HepG2 (cell line): ENCODE data around the gene CTNNA1. TPM values are rescaled to one million over a fixed set of nuclear protein-coding genes. Genes with fewer than 3 reads are reported as not detected.

Experiments
- ATAC-seq: fragments of 200-7000 bp; cut with Tn5 transposase; 3 replicates; pipeline ENCODE4 v1.9.1; 2020; ENCODE audit warnings: mild to moderate bottlenecking, moderate library complexity
- BruUV-seq: library from RNA; stranded (reverse); fragments of 400-500 nt; replicated peaks from 2 replicates; lab custom pipeline; 2021; lab: Mats Ljungman, UMichigan
- CTCF ChIA-PET: fragments of 300-600 bp; formaldehyde crosslinking; extraction: SDS; loops from one replicate; lab custom pipeline; 2021; ENCODE audit warnings: low total read pairs, inconsistent platforms, low intra/inter-chr PET ratio; lab: Yijun Ruan, JAX
- POLR2A ChIA-PET: fragments of 350-600 bp; sonication (Branson Sonifier 250); formaldehyde crosslinking; loops from one replicate; lab custom pipeline; 2020; ENCODE audit warnings: antibody characterized with exemption, inconsistent platforms; lab: Yijun Ruan, JAX
- DNase-seq: peaks from one replicate; pipeline ENCODE4 v3.0.0-alpha.2; 2015; ENCODE audit warnings: low spot score
- FAIRE-seq: peaks from 3 replicates; lab custom pipeline; 2011; peaks lifted over from hg19 to GRCh38; lab: Jason Lieb, UNC
- H2AFZ ChIP-seq: one replicate; pipeline ENCODE4 v1.6.1; 2011; ENCODE audit warnings: low read length, inconsistent platforms
- H3K27ac ChIP-seq: fragments of 300-600 bp; 3 replicates; pipeline ENCODE4 v1.8.0; 2011; ENCODE audit warnings: mixed run types, mild to moderate bottlenecking, mixed read lengths, low read length, inconsistent platforms; ENCODE audit not compliant: insufficient read depth; ENCODE audit errors: extremely low read length
- H3K27me3 ChIP-seq, 2 experiments: fragments of 200-600 bp in 1 of 2; 2 replicates in 1 of 2; 3 replicates in 1 of 2; pipeline versions ENCODE4 v1.6.0 to v1.8.0; 2011; ENCODE audit warnings: low read length in 2 of 2, mild to moderate bottlenecking in 2 of 2, moderate library complexity in 2 of 2, inconsistent platforms in 1 of 2; ENCODE audit not compliant: insufficient read depth in 2 of 2, control insufficient read depth in 1 of 2
- H3K36me3 ChIP-seq, 2 experiments: fragments of 200-600 bp in 1 of 2; replicated peaks in 1 of 2; 2 replicates in 1 of 2; 3 replicates in 1 of 2; pipeline versions ENCODE4 v1.5.1 to v1.8.0; 2011; ENCODE audit warnings: low read length in 2 of 2, inconsistent platforms in 1 of 2; ENCODE audit not compliant: insufficient read depth in 2 of 2, control insufficient read depth in 1 of 2
- H3K4me1 ChIP-seq: 2 replicates; pipeline ENCODE4 v1.5.1; 2012; ENCODE audit warnings: low read length, inconsistent platforms; ENCODE audit not compliant: insufficient read depth
- H3K4me2 ChIP-seq: 2 replicates; pipeline ENCODE4 v1.6.0; 2011; ENCODE audit warnings: low read depth, low read length, inconsistent platforms
- H3K4me3 ChIP-seq, 3 experiments: fragments of 200-600 bp in 1 of 3; sonication (generic), shearing (Covaris generic) in 1 of 3; replicated peaks in 1 of 3; 2 replicates each; pipeline ENCODE4 v1.5.1; 2011 to 2016; ENCODE audit warnings: low read length in 3 of 3, inconsistent platforms in 2 of 3, low read depth in 2 of 3, mild to moderate bottlenecking in 2 of 3, control low read depth in 1 of 3, mixed read lengths in 1 of 3; ENCODE audit not compliant: insufficient read depth in 1 of 3
- H3K79me2 ChIP-seq: one replicate; pipeline ENCODE4 v1.6.1; 2011; ENCODE audit warnings: low read length, inconsistent platforms; ENCODE audit not compliant: insufficient read depth
- H3K9ac ChIP-seq: 2 replicates; pipeline ENCODE4 v1.6.0; 2011; ENCODE audit warnings: mild to moderate bottlenecking, low read depth, low read length, inconsistent platforms; ENCODE audit not compliant: insufficient read depth
- H3K9me3 ChIP-seq: 2 replicates; pipeline ENCODE4 v1.5.1; 2012; ENCODE audit warnings: mild to moderate bottlenecking, low read length
- H4K20me1 ChIP-seq: 2 replicates; pipeline ENCODE4 v1.6.0; 2011; ENCODE audit warnings: inconsistent platforms, mild to moderate bottlenecking, low read length, moderate library complexity; ENCODE audit not compliant: insufficient read depth
- ARNTL ChIP-seq: sonication (generic); formaldehyde crosslinking; IDR thresholded peaks from 2 replicates; pipeline ENCODE4 v1.4.0; 2020; ENCODE audit warnings: mild to moderate bottlenecking, missing genetic modification reagents
- HBP1 ChIP-seq: IDR thresholded peaks from 2 replicates; pipeline ENCODE4 v1.6.1; 2016; ENCODE audit warnings: low read depth, control low read depth
- KLF11 ChIP-seq: IDR thresholded peaks from 2 replicates; pipeline ENCODE4 v1.6.1; 2016; ENCODE audit warnings: missing compliant biosample characterization
- MAX ChIP-seq: IDR thresholded peaks from 2 replicates; pipeline ENCODE4 v1.6.1; 2012; ENCODE audit warnings: inconsistent platforms
- MLX ChIP-seq: IDR thresholded peaks from 2 replicates; pipeline ENCODE4 v1.6.1; 2016
- NFE2L2 ChIP-seq: fragments of 150-350 bp; IDR thresholded peaks from 2 replicates; pipeline ENCODE4 v1.6.1; 2014; ENCODE audit warnings: low read length
- NR2F6 ChIP-seq, 2 experiments: IDR thresholded peaks; 2 replicates each; pipeline ENCODE4 v1.6.1; 2016; ENCODE audit warnings: antibody characterized with exemption in 1 of 2, mild to moderate bottlenecking in 1 of 2
- RFX1 ChIP-seq: fragments of 450-650 bp; IDR thresholded peaks from 2 replicates; pipeline ENCODE4 v1.6.1; 2017
- SMAD1 ChIP-seq: sonication (generic); formaldehyde crosslinking; IDR thresholded peaks from 2 replicates; pipeline ENCODE4 v1.4.0; 2020; ENCODE audit warnings: missing genetic modification reagents, low read depth, mild to moderate bottlenecking, borderline replicate concordance
- TCF12 ChIP-seq, 2 experiments: fragments of 450-650 bp in 1 of 2; sonication (generic) in 1 of 2; formaldehyde crosslinking in 1 of 2; IDR thresholded peaks; 2 replicates each; pipeline versions ENCODE4 v1.6.1 to v1.8.0; 2017 to 2022; ENCODE audit warnings: antibody characterized with exemption in 1 of 2, mild to moderate bottlenecking in 1 of 2, missing genetic modification reagents in 1 of 2, moderate library complexity in 1 of 2
- ZBTB20 ChIP-seq: sonication (generic); formaldehyde crosslinking; IDR thresholded peaks from 2 replicates; pipeline ENCODE4 v1.8.1; 2023; ENCODE audit warnings: missing genetic modification reagents, low read depth, mild to moderate bottlenecking, borderline replicate concordance
- ZNF143 ChIP-seq: sonication (generic); formaldehyde crosslinking; IDR thresholded peaks from 2 replicates; pipeline ENCODE4 v1.4.0; 2020; ENCODE audit warnings: missing genetic modification reagents
- ZNF20 ChIP-seq: sonication (generic); formaldehyde crosslinking; IDR thresholded peaks from 2 replicates; pipeline ENCODE4 v1.4.0; 2020; ENCODE audit warnings: mild to moderate bottlenecking, moderate library complexity, missing genetic modification reagents
- ZNF460 ChIP-seq: sonication (generic); formaldehyde crosslinking; IDR thresholded peaks from 2 replicates; pipeline ENCODE4 v1.5.1; 2020; ENCODE audit warnings: missing genetic modification reagents, mild to moderate bottlenecking, borderline replicate concordance
- ZNF567 ChIP-seq: sonication (generic); formaldehyde crosslinking; IDR thresholded peaks from 2 replicates; pipeline ENCODE4 v1.8.1; 2023; ENCODE audit warnings: mild to moderate bottlenecking, missing genetic modification reagents, borderline replicate concordance
- ZNF629 ChIP-seq: sonication (generic); formaldehyde crosslinking; conservative IDR thresholded peaks from 2 replicates; pipeline ENCODE4 v1.5.0; 2020; ENCODE audit warnings: missing genetic modification reagents
- ZNF709 ChIP-seq: sonication (generic); formaldehyde crosslinking; IDR thresholded peaks from 2 replicates; pipeline ENCODE4 v1.5.0; 2020; ENCODE audit warnings: mild to moderate bottlenecking, missing genetic modification reagents
- ZNF773 ChIP-seq: sonication (generic); formaldehyde crosslinking; IDR thresholded peaks from 2 replicates; pipeline ENCODE4 v1.4.0; 2020; ENCODE audit warnings: missing genetic modification reagents, borderline replicate concordance
- ZSCAN20 ChIP-seq: sonication (generic); formaldehyde crosslinking; IDR thresholded peaks from 2 replicates; pipeline ENCODE4 v1.4.0; 2020; ENCODE audit warnings: missing genetic modification reagents, mild to moderate bottlenecking, borderline replicate concordance
- WGBS: methylation state at CpG from one replicate; pipeline ENCODE4 v1.1.6; 2017; ENCODE audit warnings: low lambda C conversion rate; 5-methylcytosine and 5-hydroxymethylcytosine counted together
- in situ Hi-C: cut with HindIII; loops from 2 replicates; pipeline ENCODE4 v1.10.0; 2017; ENCODE audit warnings: low pct_unique_long_range_greater_than_20kb; ENCODE audit not compliant: extremely low pct_ligation_motif_present
- intact Hi-C: fragments of 100-400 bp; cut with micrococcal nuclease; formaldehyde crosslinking; loops from one replicate; pipeline ENCODE4 v1.10.0; 2022; ENCODE audit not compliant: unreplicated experiment
- polyA plus RNA-seq, 8 experiments: library from polyadenylated mRNA; depleted of rRNA in 3 of 8; stranded (reverse) in 7 of 8; unstranded in 1 of 8; fragments of >200 nt; fragmentation: Illumina TruSeq in 4 of 8; extraction: Trizol in 4 of 8; gene quantifications; 2 replicates each; pipeline versions ENCODE4 v1.2.1 to v1.2.3, GENCODE V29; 2011 to 2016; ENCODE audit warnings: low read depth in 4 of 8, missing spikeins in 1 of 8, mixed read lengths in 1 of 8; ENCODE audit not compliant: insufficient read depth in 1 of 8
- total RNA-seq, 5 experiments: library from RNA; depleted of rRNA; stranded (reverse); fragments of >200 nt; fragmentation: Illumina TruSeq; extraction: Trizol; gene quantifications; 2 replicates each; pipeline ENCODE4 v1.2.3, GENCODE V29; 2016; ENCODE audit warnings: low read depth in 1 of 5
- TF ChIP-seq, protein P1 (sequence below): sonication (generic); formaldehyde crosslinking; IDR thresholded peaks from 2 replicates; pipeline ENCODE4 v1.4.0; 2020; ENCODE audit warnings: mild to moderate bottlenecking, low read depth, missing genetic modification reagents

Gene CTNNA1
- total and polyA plus RNA-seq, 2 of the 13 experiments (the other 11 are each of a cell fraction or from before 2014, with no cell fraction given) = 66.8 to 162 TPM

DNA sequence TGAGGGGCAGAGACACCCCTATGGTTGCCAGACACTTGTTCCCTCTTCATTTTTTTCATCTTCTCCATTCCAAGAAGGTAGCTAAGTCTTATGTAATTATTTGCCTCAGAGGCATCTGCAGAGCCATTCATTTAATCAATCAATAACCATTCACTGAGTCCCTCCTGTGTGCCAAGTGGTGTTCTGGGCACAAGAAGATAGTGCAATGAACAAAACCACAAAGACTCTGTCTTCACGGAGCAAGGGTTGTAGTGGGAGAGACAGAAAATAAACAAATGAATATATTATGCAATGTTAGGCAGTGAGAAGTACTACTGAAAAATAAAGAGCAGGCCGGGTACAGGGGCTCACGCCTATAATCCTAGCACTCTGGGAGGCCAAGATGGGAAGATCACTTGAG lies 41.4 kb upstream of the CTNNA1 start:
- no peak for FAIRE-seq
- CTCF ChIA-PET = no interaction called here
- in situ Hi-C loops = no loop called here
- no peak overlapping the region for H3K4me2 ChIP-seq
- TF ChIP-seq ARNTL (CRISPR knock-in tag) (no peak), RFX1 (no peak), NFE2L2 (no peak), ZBTB20 (no peak), ZNF143 (no peak), KLF11 (CRISPR knock-in tag) (no peak), MAX (no peak), ZNF773 (CRISPR knock-in tag) (no peak), SMAD1 (CRISPR knock-in tag) (no peak), ZNF460 (CRISPR knock-in tag) (no peak), ZNF629 (CRISPR knock-in tag) (no peak), ZNF709 (CRISPR knock-in tag) (no peak), MLX (CRISPR knock-in tag) (no peak), TCF12 (IDR thresholded peaks at IDR 0.05) (no peak), TCF12 (CRISPR knock-in tag; IDR thresholded peaks at IDR 0.05) (no peak), ZNF20 (no peak), HBP1 (CRISPR knock-in tag) (no peak), NR2F6 (IDR thresholded peaks at IDR 0.05) (no peak), NR2F6 (CRISPR knock-in tag; IDR thresholded peaks at IDR 0.05) (no peak), ZNF567 (CRISPR knock-in tag) (no peak), ZSCAN20 (CRISPR knock-in tag) (no peak)
- TF ChIP-seq, protein P1, sequence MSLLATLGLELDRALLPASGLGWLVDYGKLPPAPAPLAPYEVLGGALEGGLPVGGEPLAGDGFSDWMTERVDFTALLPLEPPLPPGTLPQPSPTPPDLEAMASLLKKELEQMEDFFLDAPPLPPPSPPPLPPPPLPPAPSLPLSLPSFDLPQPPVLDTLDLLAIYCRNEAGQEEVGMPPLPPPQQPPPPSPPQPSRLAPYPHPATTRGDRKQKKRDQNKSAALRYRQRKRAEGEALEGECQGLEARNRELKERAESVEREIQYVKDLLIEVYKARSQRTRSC (CRISPR knock-in tag) = no peak
- TF ChIP-seq, all 625 proteins: peak for 0
- ATAC-seq = no peak
- DNase-seq = no peak
- WGBS = 5% methylated on average over 3 of the region's 3 CpGs
- no peak overlapping the region for H2AFZ ChIP-seq
- intact Hi-C loops = no loop called here
- no peaks in the 10 kb centered on the region for H3K79me2 ChIP-seq
- H3K9me3 ChIP-seq = no peaks in the 10 kb centered on the region
- BruUV-seq = no TSS peak
- H3K27ac ChIP-seq = no peak overlapping the region
- POLR2A ChIA-PET = interaction anchor here (0.9 kb wide), 1 partner anchor 14 kb away, joined by 3 read pairs; no protein-coding TSS in a partner anchor
- H3K4me3 ChIP-seq = no peak overlapping the region
- H4K20me1 ChIP-seq = no peaks in the 10 kb centered on the region
- no peaks in the 10 kb centered on the region for H3K36me3 ChIP-seq
- peaks cover 44% of the 10 kb centered on the region for H3K4me1 ChIP-seq
- H3K9ac ChIP-seq = no peak overlapping the region
- no peaks in the 10 kb centered on the region for H3K27me3 ChIP-seq
